GM18507 (cell line): Measurements from ENCODE around the gene MEF2C.

ENCODE experiments used
- DNase-seq: peaks from one replicate; pipeline ENCODE4 v3.0.0; 2011; ENCODE audit warnings: low read depth; ENCODE audit not compliant: insufficient read length; ENCODE audit errors: extremely low spot score
- FAIRE-seq: peaks from 2 replicates; lab custom pipeline; 2011; peaks lifted over from hg19 to GRCh38; lab: Jason Lieb, UNC

Gene MEF2C

GRCh38 chr5:88889189-88890069 lies 6.4 kb upstream of the MEF2C start:
- FAIRE-seq (peak; percentile 85), DNase-seq (no peak)

GRCh38 chr5:88888848-88889188 lies 5.8 kb upstream of the MEF2C start:
- FAIRE-seq (no peak), DNase-seq (no peak)

GRCh38 chr5:88888291-88888690 lies 5.3 kb upstream of the MEF2C start:
- no peak for FAIRE-seq
- DNase-seq = no peak

DNA sequence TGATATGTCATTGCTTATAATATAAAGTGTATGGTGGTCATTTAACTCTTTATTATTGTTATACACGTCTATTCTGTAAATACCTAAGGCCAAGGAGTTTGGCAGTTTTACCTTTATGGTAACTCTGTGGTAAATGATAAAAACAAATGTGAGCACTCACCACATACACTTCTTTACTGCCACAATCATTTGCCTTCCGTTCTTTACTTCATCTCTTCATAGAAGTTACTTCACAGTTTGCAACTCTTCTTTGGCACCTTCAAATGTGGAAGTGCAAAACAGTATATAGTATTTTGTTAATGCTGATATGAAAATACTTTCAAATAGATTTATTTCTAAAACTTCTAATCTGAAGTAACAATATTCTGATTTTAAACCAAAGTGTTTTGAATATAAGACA lies 4.4 kb upstream of the MEF2C start:
- FAIRE-seq = peak; percentile 74
- DNase-seq = no peak

DNA sequence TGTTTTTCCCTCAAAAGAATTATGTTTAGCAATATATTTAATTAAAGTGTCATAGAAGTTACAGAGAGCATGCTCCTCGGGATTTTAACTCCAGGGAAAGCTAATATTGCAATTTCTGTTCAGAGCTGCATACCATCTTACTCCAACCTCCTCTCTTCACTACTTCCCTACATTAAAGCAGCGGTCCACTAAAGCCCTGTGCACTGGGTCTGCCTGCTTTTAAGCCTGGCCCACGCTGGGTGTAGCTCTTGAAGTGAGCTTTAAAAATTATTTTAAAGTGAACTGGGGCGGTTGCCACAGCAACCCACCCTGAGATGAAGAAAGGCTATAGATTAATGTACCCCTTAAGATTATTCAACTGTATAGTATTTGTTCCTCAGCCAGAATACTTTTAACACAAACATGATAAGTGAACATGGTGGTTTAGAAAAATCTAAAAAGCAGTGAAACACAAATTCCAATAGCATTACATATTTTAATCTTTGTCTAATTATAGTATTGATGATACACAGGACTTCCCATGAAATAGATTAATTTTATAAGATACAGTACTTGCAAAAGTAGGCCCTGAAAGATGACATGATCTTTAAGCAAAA lies 3.9 kb upstream of the MEF2C start:
- no peak for DNase-seq
- peak; percentile 79 for FAIRE-seq

DNA sequence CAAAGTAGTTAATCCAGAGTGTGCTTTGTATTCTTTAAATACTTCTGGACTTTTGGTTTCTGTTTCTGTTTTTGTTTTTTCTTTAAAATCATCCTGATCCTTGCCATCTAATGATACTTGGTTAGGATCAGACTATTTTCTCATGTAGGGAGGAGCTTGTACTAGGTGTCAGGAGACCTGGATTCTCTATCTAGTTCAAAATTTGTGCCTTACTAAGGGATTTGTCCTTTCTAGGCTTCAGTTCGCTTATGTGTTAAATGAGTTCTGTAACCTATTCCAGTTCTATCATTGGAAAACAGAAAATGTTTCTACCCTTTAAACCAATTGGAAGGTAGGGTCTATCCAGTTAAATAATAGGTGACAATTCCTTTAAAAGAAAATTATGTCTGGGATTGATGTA lies 3.3 kb upstream of the MEF2C start:
- peak; percentile 9 for FAIRE-seq
- DNase-seq = no peak

GRCh38 chr5:88885002-88885401 lies 2.0 kb upstream of the MEF2C start:
- FAIRE-seq = no peak
- DNase-seq = no peak

DNA sequence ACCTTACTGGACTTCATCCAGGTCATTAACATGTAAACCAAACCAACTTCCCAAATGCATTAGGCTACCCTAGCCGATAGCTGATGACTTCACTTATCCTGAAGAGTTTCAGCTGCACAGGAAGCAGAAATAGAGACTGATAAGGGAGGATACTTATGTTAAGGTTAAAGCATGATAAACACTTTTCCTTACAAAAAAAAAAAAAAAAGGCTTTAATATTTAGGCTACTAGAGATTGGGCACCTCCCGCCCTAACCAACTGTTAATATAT lies 1.6 kb upstream of the MEF2C start:
- FAIRE-seq (no peak), DNase-seq (no peak)

DNA sequence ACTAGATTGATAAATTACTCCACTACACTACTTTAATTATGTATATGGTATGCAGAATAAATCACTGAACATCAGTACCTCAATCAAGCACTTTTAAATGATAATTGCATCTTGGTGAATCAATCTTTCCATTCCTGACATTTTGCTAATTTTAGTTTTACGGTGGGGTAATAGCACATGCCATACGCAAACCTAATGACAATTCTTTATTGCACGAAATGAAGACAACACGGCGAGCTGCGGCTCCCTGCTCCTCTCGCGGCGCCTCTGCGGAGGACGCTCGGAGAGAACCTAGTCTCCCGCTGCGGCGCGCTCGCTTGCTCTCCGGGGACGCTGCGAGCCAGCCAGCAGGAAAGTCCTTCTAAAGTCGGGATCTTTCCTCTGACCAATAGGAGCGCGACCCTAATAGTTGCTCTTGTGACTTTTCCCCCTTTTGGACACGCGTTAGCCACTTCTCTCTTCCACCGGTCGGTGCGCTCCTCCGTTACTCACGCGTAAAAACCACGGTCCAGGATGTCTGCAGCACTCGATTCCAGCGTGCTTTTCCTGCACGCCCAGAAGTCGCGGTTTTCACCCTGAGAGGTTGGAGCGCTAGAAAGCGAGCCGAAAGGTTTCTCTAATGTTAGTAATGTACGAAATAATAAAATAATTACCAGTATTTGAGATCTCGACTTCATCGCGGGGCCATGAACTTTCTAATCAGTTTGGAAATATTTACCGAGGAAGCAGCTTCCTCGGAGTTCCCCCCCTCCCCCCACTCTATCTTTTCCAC lies 1.0 kb upstream of the MEF2C start:
- DNase-seq (no peak), FAIRE-seq (no peak)

- no peak for DNase-seq
- FAIRE-seq = no peak
These were observed 527 bp downstream of the MEF2C start for GRCh38 chr5:88882276-88883038.

DNA sequence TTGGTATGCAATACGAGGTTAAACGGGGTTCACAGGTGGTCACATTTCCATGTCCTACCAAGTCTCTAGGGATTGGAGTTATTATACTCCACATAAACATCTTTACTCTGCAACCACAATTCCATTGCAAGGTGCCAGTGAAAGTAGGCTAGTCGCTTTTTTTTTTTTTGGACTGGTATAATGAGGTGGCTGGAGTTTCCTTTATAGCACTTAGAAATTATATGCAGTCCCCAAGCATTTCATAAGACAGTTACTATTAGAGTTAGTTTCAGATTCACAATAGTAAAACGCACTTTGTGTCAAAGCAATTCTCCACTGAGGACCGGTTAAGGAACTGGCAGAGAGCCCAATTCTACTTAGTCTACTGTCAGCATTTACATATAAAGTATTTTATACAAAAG lies 1.4 kb downstream of the MEF2C start:
- DNase-seq (no peak), FAIRE-seq (peak; percentile 79)

DNA sequence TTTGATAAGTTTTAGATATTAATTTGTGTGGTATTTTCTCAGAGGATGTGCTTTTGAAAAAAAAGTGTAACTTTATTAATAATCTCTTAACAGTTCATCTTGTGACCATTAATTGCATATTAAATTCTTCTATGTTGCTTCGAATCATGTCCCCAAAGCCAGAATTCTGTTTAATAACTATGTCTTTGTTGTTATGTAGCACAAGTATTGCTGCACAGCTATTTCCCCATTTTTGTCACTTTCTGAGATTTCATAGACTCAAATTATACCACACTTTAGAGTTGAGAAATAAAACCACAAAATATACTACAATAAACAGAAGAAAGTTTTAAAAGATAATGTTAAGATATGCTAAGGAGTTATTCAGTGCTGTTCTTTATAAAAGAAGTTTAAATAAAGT lies 2.8 kb downstream of the MEF2C start:
- FAIRE-seq (no peak), DNase-seq (no peak)

DNA sequence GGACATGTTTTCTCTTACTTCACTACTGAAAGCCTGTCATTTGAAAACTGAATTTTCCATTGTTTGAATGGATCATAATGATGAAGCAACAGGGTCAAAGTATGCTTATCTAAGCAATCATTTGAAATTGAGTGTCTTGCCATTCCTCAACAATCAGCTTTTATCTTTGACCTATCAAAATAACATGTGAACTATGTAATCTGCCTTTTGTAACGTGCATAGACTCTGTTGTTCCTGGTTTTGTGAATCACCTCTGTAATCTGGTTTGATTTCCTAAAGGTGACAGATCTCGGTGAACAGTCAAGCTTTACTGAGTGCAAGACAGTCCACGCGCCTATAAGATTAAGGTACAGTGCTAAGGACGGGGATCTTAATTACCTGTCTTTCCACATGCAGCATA lies 3.3 kb downstream of the MEF2C start:
- no peak for DNase-seq
- FAIRE-seq = peak; percentile 87

DNA sequence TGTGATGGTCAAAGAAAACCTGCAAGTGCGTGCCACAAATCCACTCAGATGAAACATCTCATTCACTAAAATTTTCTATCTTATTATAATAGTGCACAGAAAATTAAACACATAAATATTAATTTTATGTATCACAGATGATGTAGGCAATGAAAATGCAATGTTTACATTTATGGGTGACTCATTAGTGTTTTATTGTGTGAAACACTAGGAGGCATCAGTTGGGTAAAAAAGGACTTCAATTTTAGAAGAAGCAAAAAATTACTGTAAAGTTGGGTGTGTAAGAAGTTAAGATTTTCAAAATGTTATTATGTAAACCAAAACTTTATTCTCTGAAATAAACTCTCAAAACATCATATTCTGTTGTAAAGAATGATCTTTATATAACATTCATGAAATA lies 4.0 kb downstream of the MEF2C start:
- DNase-seq = no peak
- peak; percentile 66 for FAIRE-seq

DNA sequence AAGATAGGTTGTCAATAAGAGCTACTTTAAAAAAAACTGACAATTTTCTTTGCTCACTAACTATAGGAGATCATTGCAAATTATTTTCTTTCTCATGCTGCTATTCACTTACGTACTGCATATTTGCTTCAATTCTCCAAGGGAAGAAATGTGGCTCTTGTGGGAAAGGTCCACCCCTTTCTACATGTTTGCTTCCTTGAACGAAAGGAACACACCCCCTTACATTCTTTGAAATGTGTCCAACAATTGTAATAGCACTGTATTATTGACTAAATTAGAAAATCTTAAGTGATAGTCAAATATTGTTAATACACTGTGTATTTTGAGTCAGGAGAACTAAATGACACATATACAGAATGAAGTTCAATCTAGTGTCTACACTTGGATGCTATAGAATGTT lies 5.2 kb downstream of the MEF2C start:
- FAIRE-seq = peak; percentile 59
- DNase-seq = no peak

- FAIRE-seq (no peak), DNase-seq (no peak)
These were observed 6.3 kb downstream of the MEF2C start for GRCh38 chr5:88876714-88877113.

DNA sequence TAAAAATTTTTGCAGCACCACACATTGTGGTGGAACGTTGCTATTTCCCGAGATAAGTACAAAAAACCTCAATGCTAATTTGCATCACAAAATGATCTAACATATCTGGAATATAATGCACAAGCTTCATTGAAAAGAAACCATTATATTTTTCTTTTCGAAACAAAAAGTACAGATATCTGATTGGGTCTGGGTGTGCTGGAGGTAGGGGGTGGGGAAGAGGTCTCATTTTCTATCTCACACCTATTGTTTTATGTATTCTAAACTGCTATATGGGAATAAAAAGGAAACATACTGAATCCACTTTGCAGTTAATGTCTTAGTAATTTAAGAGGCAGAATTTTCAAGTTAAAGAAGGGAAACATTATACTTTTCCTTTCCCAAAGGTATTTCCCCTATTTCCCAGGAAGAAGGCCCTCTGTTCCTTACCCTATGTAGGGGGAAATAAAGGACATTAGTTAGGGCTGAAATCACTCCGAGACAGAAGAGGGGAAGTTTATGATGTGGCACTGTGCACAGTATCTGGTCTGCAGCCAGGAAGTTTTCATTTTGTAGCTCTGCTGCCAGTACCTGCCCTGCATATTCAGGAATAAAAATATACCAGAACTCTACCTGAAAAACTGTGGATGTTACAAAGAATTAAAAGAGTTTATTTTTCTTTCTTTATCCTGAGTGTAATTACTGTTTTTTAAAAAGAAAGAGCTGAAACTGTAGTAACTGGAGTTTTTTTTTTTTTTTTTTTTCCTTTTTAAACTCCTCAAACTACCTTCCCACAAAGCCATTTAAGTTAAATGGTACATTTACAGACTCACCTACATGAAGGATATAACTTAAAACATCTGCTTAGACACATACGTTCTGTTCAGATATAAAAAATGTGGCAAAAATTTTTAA lies 7.4 kb downstream of the MEF2C start:
- DNase-seq (no peak), FAIRE-seq (peak; percentile 84)

DNA sequence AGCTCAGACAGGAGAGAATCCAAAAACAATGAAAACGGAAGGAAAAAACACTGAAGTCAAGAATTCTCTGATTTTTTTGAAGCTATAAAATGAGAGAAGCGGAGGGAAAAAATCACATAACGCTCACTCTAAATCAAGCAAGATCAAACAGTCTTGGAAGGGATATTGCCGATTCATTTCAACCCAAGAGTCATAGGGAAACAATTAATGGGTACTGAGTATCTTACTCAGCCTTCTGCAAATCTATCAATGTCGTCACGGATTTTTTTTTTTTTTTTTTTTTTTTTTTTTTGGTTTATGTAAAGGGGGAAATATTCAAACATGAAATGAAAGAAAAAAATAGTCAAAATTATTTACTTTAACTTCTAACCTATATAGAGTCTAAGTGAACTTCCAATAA lies 9.5 kb downstream of the MEF2C start:
- no peak for DNase-seq
- peak; percentile 71 for FAIRE-seq

GRCh38 chr5:88872971-88873370 lies 10.0 kb downstream of the MEF2C start:
- peak; percentile 86 for FAIRE-seq

More at GRCh38 chr5:88872971-88873370, 10.0 kb downstream of the MEF2C start:
- DNase-seq = no peak
